DMS153 (cell line): ENCODE measurements around the gene TNFRSF25.
"Not testable (repeated sequence)": the region's sequence is repeated elsewhere in the genome, so short reads cannot be mapped to it uniquely, and the experiment has no call there.

Source experiments
- DNase-seq: peaks from one replicate; lab custom pipeline; 2025; lab: John Stamatoyannopoulos, UW

The TNFRSF25 gene

DNA sequence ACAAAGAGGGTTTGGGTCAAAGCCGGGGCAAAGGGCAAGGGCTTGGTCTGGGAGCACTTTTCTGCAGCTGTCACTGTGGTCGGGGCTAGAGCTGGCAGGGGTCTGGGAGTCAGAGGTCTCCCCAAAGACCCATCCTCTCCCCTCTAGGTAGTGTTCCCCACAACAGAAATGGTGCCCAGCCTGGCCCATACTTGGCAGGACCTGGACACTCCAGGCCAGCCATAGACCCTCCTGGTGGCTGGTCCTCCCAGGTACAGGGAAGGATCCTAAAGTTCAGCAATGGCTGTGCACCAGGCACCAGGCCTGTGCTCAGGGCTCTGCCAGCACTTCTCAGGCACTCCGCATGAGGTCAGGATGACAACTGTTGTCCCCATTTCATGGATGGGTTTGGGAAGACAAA lies 30.4 kb downstream of the TNFRSF25 start:
- no peak for DNase-seq

DNA sequence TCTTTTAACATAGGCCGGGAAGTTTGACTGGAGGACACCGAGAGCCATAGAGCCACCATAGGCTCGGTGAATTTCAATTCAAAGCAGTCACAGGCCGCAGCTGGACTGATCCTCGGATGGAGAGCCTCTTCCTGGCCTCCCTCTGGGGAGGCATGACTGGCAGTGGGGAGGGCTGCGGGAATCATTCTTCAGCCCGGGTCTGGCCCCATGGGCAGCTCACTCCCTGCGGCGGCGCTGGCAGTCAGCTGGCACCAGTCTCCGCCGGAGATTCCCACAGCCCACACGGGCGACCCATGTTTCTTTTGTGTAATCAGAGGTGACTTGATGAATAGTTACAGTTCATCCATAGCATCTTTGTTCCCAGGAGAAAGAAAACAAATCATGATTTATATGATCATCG lies 30.8 kb downstream of the TNFRSF25 start:
- no peak for DNase-seq

DNA sequence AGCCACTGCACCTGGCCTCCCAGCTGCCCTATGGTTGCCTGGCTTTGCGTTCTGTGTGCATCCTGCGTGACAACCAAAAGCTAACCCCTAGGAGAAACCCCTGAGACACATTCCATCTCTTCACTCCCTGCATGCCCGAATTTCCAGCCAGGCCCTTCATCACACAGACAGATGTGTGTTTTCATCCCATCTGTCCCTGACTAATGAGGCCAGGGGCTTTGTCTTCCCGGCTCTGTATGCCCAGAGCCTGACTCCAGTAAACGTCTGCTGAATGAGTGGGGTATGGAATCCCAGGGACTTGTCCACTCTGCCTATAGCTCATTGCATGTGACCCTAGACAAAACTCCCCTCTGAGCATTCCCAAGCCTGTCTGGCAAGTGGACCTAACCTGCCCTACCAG lies 31.8 kb downstream of the TNFRSF25 start:
- DNase-seq, result no peak

DNA sequence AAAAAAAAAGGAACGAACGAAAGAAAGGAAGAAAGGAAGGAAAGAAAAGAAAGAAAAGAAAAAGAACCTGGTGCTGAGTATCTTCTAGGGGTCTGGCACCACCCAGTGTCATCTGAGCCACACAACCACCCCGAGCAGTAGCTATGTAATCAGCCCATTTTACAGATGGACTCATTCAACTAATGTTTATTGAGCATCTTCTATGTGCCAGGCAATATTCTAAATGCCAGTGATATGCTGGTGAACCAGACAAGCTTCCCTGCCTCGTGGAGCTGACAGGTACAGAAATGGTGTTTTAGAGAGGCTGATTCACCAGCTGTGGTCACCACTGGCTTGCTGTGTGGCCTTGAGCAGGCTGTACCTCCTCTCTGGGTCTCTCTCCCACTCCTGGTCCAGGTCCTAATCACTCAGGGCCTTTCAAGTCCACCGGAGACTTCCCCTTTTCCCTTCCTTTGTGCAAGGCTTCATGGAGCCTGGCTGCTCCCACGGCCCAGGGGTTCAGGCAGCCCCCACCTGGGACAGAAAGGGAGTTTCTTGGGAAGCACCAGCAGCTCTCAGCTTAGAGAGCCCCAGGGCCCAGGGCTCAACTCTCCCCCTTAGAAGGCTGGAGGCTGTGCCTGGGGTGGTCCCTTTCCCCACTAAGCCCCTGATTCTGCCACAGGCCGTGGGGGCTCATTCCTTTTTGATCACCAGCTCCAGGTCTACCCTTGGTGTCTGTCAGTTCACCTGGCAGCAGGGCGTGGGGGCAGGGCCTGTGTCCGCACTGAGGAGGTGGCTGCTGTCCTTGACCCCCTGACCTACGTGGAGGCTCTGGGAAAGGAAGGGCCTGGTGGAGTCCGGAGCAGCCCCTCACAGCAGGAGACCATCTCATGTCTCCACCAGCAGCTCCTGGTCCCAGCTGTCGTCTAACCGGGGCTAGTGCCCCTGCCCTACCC lies 34.1 kb downstream of the TNFRSF25 start:
- DNase-seq, result not testable (repeated sequence)

DNA sequence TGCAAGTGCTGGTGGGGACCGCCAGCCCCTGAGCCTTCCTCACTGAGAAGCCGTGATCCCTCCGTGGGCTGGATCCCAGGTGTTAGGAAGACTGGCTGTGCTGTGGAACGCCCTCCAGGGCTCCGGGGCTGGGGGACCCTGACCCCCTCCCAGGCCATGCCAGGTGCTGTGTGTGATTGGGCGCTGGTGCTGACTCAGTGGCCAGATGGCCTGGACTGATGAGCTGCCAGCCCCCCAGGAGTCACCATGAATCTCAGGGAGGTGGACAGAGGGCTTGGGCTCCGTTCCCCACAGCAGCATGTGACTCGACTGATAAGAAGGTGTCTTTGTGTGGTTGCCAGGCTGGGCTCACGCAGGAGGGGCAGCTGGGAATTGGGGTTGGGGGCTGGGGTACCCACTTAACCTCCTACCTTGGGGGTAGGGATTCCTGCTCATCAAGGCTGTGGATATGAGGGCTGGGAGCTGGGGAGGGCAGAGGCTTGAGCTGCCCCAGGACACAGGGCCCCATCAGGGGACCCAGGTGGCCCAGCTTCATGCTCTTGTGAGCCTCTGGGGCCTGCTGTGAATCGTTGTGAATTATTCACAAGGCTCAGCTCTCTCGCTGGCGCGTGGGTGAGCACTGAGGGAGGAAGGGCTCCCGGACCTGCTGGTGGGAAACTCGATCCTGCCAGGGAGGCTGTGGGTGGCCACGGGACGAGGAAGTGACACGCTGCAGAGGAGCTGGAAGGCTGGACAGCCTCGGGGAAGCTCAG lies 36.1 kb downstream of the TNFRSF25 start:
- DNase-seq, result not testable (repeated sequence)

DNA sequence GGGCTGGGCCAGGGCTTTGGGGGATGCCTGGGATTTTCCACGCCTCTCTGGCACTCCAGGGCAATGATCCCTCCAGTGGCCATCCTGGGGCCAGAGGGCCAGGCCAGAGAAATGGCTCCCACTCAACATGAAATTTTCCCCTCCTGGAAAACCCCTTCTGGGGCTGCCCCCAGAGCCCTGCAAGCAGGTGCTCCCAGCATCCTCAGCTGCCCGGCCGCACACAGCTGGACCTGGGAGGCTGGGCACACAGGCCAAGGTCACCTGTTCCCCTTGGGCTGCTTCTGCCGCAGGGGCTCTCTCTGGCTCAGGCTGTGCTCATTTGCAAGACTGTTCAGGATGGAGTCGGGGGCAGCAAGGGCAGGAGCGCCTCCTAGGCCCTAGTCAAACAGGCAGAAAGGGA lies 37.5 kb downstream of the TNFRSF25 start:
- DNase-seq, result not testable (repeated sequence)

DNA sequence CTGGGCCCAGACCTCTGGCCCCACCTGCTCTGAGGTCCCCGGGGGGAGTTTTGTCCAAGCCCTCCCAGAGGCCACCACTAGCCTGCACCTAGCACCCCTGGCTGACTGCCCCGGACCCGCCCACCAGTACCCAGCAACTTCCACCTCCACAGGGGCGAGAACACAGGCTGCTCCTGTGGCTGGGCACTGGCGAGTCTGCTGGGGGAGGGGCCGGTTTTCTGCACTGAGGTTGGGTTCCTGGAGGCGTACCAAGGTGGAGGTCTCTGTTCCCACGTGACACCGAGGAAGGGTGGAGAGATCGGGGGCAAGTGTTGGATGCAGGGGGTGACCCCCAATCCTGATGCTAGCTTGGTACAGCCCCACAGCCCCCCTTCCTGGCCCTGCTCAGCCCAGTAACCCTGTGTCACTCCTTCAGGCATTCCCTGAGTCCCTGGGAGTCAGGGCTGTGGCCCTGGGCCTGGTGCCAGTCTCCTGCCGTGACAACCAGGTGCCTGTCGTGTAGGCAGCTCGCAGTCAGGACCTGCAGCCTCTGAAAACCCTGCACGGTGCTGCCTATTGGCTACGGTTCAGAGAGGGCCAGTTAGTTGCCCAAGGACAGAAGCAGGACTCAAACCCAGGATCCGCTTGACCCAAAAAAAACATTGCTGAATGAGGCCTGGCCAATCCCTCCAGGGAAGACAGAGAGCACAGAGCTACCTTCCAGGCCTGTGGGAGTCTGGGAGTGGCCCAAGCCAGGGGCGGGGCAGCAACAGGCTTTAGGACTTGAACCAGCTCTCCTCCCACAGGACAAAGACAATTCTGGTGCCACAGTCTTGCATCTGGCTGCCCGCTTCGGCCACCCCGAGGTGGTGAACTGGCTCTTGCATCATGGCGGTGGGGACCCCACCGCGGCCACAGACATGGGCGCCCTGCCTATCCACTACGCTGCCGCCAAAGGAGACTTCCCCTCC lies 38.3 kb downstream of the TNFRSF25 start:
- DNase-seq, result peak; percentile 42

DNA sequence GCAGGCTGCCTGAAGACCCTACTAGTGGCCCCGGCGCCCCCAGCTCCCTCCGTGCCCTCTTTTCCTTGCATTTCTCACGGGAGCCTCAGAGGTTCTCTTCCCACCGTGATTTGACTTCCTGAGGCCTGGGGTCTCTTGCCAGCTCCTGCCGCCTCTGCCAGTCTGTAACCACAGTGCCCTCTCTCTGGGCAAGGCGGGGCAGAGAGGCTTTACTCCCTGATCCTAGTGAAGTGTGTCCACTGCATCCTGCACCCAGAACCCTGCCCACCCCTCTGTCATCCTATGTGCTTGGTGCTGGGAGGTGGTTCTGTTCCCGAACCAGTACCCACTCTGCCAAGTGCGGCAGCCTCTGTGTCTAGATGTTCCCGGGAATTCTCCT lies 39.0 kb downstream of the TNFRSF25 start:
- DNase-seq, result no peak

DNA sequence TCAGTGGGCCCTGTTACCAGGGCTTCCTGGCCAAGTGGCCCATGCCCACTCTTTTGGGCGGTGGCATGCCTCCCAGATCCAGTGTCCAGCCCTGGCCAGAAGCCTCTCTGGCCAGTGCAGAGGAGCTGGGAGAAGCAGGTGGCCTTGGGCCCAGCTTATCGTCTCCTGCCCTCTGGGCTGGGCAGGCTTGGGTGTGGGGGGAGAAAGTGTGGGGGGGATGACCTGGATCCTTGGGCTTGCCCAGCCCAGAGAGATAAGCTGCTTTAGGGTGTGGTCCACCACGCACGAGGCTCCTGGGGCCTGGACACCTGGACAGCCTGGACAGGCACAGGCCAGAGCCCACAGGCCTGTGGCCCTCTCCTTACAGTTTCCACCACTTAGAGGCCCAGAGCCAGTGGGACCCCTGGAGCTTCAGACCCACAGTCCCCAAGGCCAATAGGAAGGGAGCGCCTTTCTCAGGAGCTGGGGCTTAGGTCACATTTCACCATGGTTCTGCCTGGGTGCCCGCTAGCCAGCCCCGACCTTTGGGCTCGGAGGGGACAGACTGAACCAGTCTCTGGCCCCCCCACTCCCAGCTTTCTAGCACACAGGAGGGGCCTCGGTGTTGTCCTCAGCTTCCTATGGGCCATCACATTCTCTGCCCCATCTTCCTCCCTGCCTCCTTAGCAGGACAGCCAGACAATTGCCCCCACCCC lies 39.5 kb downstream of the TNFRSF25 start:
- DNase-seq, result no peak

DNA sequence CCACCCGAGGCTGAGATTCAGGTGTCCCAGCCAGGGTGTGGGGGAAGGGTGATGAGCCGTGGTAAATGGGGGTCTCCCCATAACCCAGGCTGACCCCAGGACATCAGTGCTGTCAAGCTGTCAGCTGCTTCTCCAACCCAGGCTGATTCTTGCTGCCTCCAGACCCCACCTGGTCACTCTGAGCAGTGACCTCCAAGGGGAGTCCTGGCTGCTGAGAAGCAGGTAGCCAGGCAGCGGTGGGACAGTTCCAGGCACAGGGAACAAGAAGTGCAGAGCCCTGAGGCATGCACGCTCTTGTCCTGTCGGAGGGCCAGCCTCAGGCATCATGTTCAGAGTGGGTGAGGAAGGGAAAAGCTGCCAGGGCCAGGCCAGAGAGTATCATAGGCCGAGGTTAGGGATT lies 40.3 kb downstream of the TNFRSF25 start:
- DNase-seq, result no peak

DNA sequence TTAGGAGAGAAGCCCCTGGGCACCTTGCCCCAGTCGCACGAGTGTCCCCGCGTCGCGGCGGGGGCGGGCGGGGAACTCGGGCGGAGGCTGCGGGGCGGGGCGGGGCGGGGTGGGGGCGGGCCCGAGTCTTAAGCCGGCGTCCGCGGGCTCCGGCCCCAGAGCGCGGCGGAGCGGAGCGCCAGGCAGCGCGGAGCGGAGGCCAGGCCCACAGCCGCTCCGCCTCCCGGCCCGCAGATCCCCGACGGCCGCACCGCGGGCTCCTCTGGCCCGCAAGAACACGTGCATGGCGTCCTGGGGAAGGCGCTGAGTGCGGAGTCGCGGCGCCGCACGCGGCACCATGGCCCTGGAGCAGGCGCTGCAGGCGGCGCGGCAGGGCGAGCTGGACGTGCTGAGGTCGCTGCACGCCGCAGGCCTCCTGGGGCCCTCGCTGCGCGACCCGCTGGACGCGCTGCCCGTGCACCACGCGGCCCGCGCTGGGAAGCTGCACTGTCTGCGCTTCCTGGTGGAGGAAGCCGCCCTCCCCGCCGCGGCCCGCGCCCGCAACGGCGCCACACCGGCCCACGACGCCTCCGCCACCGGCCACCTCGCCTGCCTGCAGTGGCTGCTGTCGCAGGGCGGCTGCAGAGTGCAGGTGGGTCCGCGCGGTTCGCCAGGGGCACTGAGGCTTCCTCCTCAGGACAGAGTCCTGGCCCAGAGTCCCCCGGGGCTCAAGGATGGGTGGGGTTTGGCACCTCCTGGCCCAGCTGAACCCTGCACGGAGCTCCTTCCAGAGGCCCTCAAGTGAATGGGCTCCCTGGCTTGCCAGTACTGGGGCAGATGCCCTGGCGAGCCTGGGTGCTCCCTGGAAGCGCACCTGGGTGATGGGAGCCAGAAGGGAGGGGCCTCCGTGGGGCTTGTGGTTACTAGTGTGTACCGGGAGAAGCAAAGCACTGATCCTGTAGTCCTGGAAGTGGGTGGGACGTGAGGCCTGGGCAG lies 41.1 kb downstream of the TNFRSF25 start, which contains the start of gene ESPN:
Gene ESPN, plus strand, starts transcription at position 158 of the 975 bp plus-strand sequence. Its CDS starts 180 bp downstream, at position 338.
- DNase-seq, result no peak

DNA sequence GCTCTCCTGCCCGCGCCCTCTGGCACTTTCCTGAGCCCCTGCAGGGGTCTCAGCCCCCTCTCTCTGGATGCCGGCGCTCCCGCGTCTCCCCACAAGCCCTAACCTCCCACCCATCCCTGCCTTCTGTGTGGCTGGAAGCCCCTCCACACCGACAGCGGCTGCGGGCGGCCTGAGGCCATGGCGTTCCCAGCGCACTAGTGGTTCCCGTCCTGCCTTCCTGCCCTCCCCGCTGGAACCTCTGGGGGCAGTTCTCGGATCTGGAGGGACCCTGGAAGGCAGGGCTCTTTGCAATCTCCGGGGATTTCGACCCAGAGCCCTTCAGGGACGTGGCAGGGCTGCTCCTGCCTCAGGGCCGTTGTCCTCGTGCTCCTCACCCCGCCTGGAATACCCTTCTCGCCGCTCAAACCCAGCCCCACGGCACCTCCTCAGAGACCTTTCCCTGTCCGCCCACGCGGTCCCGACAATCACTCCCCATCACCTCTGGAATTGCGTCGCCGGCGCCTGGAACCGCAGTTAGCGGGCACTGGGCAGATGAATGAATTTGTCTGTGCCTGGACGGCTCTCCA lies 41.9 kb downstream of the TNFRSF25 start:
- DNase-seq, result no peak

DNA sequence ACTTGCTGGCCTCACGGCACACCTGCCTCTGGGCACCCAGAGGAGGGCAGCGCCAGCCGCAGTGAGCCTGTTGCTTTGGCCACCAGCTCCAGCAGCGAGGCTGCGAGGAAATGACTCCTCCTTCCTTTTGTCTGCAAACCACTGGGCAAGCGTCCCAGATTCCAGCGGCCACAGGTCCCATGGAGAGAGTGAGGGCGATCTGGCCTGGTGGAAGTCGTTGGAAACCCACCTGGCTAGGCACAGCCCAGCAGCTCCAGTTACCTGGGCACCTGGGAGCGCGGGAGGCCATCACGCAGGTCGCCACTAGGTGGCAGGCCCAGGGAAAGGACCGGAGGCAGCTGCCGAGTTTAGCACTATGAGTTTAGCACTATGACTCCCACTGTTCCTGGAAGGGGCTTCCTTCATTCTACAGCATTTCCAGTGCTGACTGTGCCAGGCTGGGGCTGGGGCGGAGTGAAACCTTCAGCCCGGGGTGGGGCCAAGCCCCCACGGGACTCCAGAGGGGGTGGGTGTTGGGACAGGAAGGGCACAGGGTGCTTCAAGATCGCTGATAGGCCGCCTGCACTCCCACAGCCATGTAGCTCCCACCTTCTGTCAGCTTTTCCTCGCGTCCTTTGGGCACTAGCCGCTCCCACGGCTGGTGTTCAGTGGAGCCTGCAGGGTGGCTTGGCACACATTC lies 42.5 kb downstream of the TNFRSF25 start:
- peak; percentile 80 for DNase-seq

DNA sequence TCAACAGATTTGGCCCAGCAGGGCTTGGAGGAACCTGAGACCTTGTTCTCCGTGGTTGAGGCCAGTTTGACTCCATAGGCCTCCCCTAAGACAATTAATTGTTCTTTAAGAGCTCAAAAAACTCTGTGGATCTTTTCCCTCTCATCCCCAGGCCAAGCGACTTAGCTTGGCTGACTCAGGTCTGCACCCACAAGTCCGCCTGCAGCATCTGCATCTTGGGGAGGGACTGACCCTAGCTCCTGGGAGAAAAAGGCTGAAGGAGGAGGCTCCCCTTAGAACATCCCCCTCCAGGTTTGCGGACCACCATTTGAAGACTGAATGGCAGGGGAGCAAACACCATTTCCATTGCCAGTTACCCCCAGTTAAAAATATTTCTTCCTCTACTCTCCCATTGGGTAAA lies 44.7 kb downstream of the TNFRSF25 start:
- DNase-seq, result no peak

DNA sequence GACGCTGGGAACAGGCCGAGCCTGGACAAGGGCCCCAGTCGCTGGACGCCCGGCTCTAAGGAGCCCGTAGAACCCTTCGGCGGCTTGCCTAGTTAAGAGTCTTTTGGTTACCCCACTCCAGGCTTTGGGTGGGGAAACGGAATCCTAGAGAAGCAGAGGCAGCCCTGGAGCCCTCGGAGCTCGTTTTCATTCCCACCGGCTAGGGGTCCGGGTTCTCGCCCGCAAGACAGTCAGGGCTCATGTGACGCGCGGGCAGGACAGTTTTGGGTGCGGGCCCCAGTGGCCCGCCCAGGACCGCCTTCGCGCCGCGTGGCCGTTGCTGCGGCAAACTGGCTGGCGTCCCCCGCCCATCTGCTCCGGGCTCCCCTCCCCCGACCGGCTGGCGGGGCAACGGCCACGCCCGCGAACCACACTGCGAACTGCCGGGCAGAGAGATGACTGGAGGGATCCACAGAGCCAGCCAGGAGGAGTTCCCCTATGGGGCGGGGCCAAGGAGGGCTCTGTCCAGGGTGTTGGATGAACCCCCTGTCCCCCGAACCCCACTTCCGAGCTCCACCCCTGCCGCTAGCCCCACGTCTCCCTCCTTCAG lies 45.4 kb downstream of the TNFRSF25 start:
- DNase-seq, result no peak

DNA sequence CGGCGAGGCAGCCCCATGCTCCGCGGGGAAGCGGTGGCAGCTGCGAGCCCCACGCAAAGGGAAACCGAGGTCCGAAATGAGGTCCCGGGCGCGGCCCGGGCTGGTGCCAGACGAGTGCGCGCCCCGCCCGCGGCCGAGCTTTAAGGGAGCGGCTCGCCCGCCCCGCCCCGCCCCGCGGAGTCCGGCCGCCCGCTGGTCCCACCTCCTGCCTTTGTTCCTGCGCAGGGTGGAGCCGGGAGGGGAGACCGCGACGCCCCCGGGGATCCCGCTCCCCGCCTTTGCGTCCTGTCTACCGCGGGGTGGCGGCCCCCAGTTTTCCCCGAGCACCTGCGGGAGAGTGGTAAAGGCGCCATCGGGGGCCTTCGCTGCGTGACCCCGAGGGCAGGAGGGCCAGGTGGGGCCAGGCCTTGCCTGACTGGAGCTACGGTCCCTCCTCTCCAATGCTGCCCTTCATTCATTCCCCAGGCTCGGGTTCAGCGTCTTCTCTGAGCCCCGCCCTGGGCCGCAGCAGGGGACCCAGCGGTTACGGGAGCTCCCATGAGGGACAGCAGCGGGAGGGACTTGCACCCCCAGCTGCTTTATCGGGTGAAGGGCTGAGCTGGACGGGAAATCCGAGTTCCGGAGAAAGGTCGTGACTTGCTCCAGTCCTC lies 46.0 kb downstream of the TNFRSF25 start, which contains the start of gene HES2:
Gene HES2, minus strand, starts transcription at position 116 of the 650 bp plus-strand sequence. Its CDS starts 99 bp downstream, at position 17.
- DNase-seq, result no peak

DNA sequence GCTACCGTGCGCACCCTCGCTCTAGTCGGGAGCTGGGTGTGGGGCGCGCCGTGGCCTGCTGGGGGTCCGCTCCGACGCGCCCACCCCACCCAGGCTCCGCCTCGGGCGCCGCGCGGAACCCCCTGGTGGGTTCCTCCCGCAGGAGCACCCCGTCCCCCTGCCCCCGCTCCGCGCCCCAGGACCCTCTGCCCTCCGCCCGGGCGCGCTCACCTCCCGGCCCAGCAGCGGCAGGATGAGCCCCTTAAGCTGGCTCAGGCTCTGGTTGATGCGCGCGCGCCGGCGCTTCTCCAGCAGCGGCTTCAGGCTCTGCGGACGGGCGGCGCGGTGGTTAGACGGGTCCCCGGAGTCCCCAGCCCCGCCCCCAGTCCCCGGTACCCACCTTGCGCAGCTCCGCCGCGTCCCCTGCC lies 46.6 kb downstream of the TNFRSF25 start:
- no peak for DNase-seq
